ENCODE measurements around the gene TCTN1.

The TCTN1 gene

GRCh38 chr12:110638796-110639195, 24.9 kb downstream of the TCTN1 start:
- H3K9me2 ChIP-seq (replicated peaks; ENCODE audit: insufficient read depth, low read length): no peaks in the 10 kb centered on the region
- peaks cover 4% of the 10 kb centered on the region; the same call in 1 of the 2 replicates for H3F3A ChIP-seq (ENCODE audit: insufficient read depth, low read length)
- H3K79me2 ChIP-seq (ENCODE audit: low read length): no peaks in the 10 kb centered on the region
- H3K27ac ChIP-seq (ENCODE audit: low read length): no peak overlapping the region
- no peak overlapping the region for H3K4me2 ChIP-seq (ENCODE audit: low read depth, low read length)
- no peaks in the 10 kb centered on the region for H4K20me1 ChIP-seq (ENCODE audit: insufficient read depth, low read length)
- DNase-seq: no peak
- no peak overlapping the region for H2AFZ ChIP-seq (ENCODE audit: low read length)
- no peaks in the 10 kb centered on the region for H3K27me3 ChIP-seq (replicated peaks; ENCODE audit: insufficient read depth, low read length)
- TF ChIP-seq CTCF (IDR thresholded peaks at IDR 0.05; ENCODE audit: low read length) (no peak), EZH2 (optimal IDR thresholded peaks at IDR 0.05; ENCODE audit: low read depth, low read length) (no peak), EZH2phosphoT487 (IDR thresholded peaks at IDR 0.05; ENCODE audit: low read length) (no peak)
- H3K9me3 ChIP-seq (replicated peaks; ENCODE audit: insufficient read depth, low read length): no peaks in the 10 kb centered on the region
- H3K4me3 ChIP-seq (ENCODE audit: low read length): no peak overlapping the region
- H3K9ac ChIP-seq (ENCODE audit: low read length): no peak overlapping the region
- H3K4me1 ChIP-seq (ENCODE audit: low read length): peaks cover 20% of the 10 kb centered on the region
- no peaks in the 10 kb centered on the region for H3K36me3 ChIP-seq (replicated peaks; ENCODE audit: insufficient read depth, low read length)

GRCh38 chr12:110639336-110640141, 25.6 kb downstream of the TCTN1 start:
- peak overlapping the region; percentile 53; the same call in 1 of the 2 replicates for H3K27ac ChIP-seq (ENCODE audit: low read length)

GRCh38 chr12:110640275-110641025, 26.5 kb downstream of the TCTN1 start:
- no peaks in the 10 kb centered on the region for H3K9me2 ChIP-seq (replicated peaks; ENCODE audit: insufficient read depth, low read length)
- peak overlapping the region; percentile 53; the same call in 1 of the 2 replicates for H3K27ac ChIP-seq (ENCODE audit: low read length)
- H3F3A ChIP-seq (ENCODE audit: insufficient read depth, low read length): peaks cover 4% of the 10 kb centered on the region; the same call in 1 of the 2 replicates
- no peaks in the 10 kb centered on the region for H3K36me3 ChIP-seq (replicated peaks; ENCODE audit: insufficient read depth, low read length)
- H4K20me1 ChIP-seq (ENCODE audit: insufficient read depth, low read length): no peaks in the 10 kb centered on the region
- H3K9ac ChIP-seq (ENCODE audit: low read length): no peak overlapping the region
- no peaks in the 10 kb centered on the region for H3K27me3 ChIP-seq (replicated peaks; ENCODE audit: insufficient read depth, low read length)
- no peak overlapping the region for H2AFZ ChIP-seq (ENCODE audit: low read length)
- no peaks in the 10 kb centered on the region for H3K79me2 ChIP-seq (ENCODE audit: low read length)
- H3K4me3 ChIP-seq (ENCODE audit: low read length): no peak overlapping the region
- H3K4me1 ChIP-seq (ENCODE audit: low read length): peaks cover 20% of the 10 kb centered on the region
- H3K9me3 ChIP-seq (replicated peaks; ENCODE audit: insufficient read depth, low read length): no peaks in the 10 kb centered on the region
- no peak for DNase-seq
- TF ChIP-seq EZH2phosphoT487 (IDR thresholded peaks at IDR 0.05; ENCODE audit: low read length) (no peak), EZH2 (optimal IDR thresholded peaks at IDR 0.05; ENCODE audit: low read depth, low read length) (no peak), CTCF (IDR thresholded peaks at IDR 0.05; ENCODE audit: low read length) (no peak)
- H3K4me2 ChIP-seq (ENCODE audit: low read depth, low read length): peak overlapping the region; percentile 6; the same call in 1 of the 2 replicates

More at GRCh38 chr12:110639336-110640141, 25.6 kb downstream of the TCTN1 start:
- peak overlapping the region; percentile 6; the same call in 1 of the 2 replicates for H3K4me2 ChIP-seq (ENCODE audit: low read depth, low read length)
- DNase-seq: peak; percentile 49
- H3K4me1 ChIP-seq (ENCODE audit: low read length): peaks cover 20% of the 10 kb centered on the region
- no peak overlapping the region for H3K9ac ChIP-seq (ENCODE audit: low read length)
- no peaks in the 10 kb centered on the region for H3K9me2 ChIP-seq (replicated peaks; ENCODE audit: insufficient read depth, low read length)
- H3K36me3 ChIP-seq (replicated peaks; ENCODE audit: insufficient read depth, low read length): no peaks in the 10 kb centered on the region
- no peaks in the 10 kb centered on the region for H3K9me3 ChIP-seq (replicated peaks; ENCODE audit: insufficient read depth, low read length)
- no peak overlapping the region for H2AFZ ChIP-seq (ENCODE audit: low read length)
- no peak overlapping the region for H3K4me3 ChIP-seq (ENCODE audit: low read length)
- H4K20me1 ChIP-seq (ENCODE audit: insufficient read depth, low read length): no peaks in the 10 kb centered on the region
- H3K79me2 ChIP-seq (ENCODE audit: low read length): no peaks in the 10 kb centered on the region
- H3F3A ChIP-seq (ENCODE audit: insufficient read depth, low read length): peaks cover 4% of the 10 kb centered on the region; the same call in 1 of the 2 replicates
- H3K27me3 ChIP-seq (replicated peaks; ENCODE audit: insufficient read depth, low read length): no peaks in the 10 kb centered on the region
- TF ChIP-seq CTCF (IDR thresholded peaks at IDR 0.05; ENCODE audit: low read length) (no peak), EZH2 (optimal IDR thresholded peaks at IDR 0.05; ENCODE audit: low read depth, low read length) (no peak), EZH2phosphoT487 (IDR thresholded peaks at IDR 0.05; ENCODE audit: low read length) (no peak)

All from MM.1S (cell line).